Measurements from ENCODE around the gene RBBP8NL. TPM values are rescaled to one million over a fixed set of nuclear protein-coding genes. Genes with fewer than 3 reads are reported as not detected.

RBBP8NL gene, protein sequence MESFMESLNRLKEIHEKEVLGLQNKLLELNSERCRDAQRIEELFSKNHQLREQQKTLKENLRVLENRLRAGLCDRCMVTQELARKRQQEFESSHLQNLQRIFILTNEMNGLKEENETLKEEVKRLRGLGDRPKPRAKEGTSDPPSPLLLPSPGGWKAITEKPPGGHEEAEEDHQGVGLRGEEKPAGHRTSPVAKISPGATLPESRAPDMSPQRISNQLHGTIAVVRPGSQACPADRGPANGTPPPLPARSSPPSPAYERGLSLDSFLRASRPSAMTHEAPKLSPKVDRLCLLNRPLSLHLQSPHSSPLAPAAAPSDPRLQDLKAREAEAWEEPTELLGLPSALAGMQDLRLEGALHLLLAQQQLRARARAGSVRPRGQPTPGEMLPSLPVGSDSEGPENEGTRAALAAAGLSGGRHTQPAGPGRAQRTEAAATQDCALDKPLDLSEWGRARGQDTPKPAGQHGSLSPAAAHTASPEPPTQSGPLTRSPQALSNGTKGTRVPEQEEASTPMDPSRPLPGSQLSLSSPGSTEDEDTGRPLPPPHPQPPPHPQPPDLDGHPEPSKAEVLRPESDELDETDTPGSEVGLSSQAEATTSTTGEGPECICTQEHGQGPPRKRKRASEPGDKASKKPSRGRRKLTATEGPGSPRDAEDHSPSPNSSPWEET
- total RNA-seq, result not detected

DNA sequence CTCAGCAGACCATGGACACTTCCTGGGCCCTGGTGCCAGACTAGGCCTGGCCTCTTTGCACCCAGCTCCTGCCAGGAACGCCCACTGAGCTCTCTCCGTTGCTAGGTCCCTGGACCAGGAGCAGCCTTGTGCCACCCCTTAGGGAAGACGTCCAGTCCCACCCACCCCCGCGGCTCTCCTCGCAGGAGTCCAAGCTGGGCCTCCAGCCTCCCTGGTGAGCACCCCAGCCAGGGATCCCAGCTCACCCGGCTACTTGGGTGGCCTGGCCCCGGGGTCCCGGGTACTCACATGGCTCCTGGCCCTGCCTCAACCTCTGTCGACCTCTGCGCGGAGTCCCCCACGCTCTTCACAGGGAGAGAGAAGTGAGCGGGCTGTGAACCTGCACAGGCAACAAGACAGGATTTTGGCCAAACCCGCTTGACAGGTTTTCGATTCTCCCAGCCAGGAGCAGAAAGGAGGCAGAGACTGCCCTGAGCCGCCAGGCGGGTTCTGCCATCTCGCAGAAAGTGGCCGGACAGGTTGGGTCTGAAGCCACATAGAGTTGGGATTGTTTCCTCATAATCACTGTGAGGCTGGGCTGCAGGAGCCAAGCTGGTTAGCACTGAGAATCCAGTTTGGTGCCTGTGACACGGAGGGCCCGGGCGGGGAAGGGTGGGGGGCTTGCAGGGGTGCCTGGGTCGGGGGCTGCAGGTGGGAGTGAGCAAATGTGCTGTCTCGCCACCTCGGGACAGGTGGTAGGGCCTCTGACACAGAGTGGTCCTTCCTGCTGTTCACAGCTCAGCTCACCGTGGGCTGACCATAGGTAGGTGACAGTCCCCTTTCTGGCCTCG, at the start of gene RBBP8NL:
TSS of gene RBBP8NL (minus strand) at position 368 of the 830 bp plus-strand sequence. CDS start 7,892 bp downstream, outside the sequence.
- CTCF ChIA-PET, result no interaction called here
- Mint-ChIP-seq H3K27ac (no peak within 1 kb of the TSS), H3K27me3 (ENCODE audit: low read depth) (peaks cover 5% of the 10 kb centered on the region), H3K9me3 (no peaks in the 10 kb centered on the region), H3K36me3 (ENCODE audit: low read depth) (no peaks in the 10 kb centered on the region), H3K4me3 (no peak within 1 kb of the TSS), H3K4me1 (ENCODE audit: low read depth) (no peaks in the 10 kb centered on the region)
- intact Hi-C loops (cut with micrococcal nuclease), result no loop called here
- no peak for DNase-seq

DNA sequence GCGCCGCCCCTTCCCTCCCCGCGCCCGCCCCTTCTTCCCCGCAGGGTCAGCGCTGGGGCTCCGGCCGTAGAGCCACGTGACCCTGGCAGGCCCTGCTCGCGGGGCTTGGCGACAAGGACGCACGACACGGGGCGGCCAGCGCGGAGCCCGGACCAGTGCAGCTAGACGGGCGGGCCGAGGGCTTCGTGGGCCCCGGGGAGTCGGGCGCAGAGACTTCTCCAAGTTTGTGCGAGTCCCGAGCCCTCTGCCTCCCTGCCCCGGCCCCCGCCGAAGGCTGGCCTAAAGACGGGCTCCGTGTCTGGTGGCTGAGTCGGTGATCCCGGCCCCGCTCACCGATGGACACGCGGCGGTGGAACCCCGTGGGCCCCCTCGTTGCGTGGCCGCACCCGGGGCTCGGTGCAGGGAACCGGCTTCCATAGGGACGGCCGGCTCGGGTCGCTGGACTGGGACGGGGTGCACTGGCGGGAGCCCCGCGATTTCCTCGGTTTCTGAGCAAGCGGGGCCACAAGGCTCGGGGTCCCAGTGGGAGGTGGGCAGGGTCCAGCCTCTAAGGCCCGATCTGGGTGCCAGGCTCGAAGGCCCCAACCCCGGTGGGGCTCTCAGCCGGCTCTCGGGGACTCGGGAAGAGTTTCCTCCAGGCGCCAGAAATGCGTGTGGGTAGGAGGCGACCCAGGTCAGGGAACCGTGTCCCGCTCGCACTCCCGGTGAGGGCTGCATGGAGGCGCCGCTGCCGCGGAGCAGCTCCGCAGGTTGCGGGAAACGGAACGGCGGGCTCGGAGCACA, 48.9 kb upstream of the RBBP8NL start:
- H3K27ac Mint-ChIP-seq, result no peak overlapping the region
- CTCF ChIA-PET, result no interaction called here
- DNase-seq, result no peak
- no peaks in the 10 kb centered on the region for H3K36me3 Mint-ChIP-seq (ENCODE audit: low read depth)
- H3K9me3 Mint-ChIP-seq, result no peaks in the 10 kb centered on the region
- peaks cover 44% of the 10 kb centered on the region for H3K27me3 Mint-ChIP-seq (ENCODE audit: low read depth)
- intact Hi-C loops (cut with micrococcal nuclease), result no loop called here
- H3K4me1 Mint-ChIP-seq (ENCODE audit: low read depth), result peaks cover 2% of the 10 kb centered on the region
- H3K4me3 Mint-ChIP-seq, result no peak overlapping the region

DNA sequence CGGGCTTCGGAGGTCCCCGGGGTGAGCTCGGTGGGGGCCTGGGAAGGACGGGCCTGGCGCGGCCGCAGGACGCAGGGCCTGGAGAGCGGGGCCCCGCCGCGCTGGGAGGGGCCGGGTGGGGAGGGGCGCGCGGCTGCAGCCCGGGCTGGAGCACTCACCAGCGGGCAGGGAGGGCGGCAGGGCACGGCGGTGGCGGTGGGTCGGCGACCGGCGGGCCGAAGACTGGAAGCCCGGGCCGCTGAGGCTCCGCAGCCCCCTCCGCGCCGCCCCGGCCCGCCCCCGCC, 48.4 kb upstream of the RBBP8NL start, which contains the start of gene GATA5:
TSS of gene GATA5 (minus strand) at position 224 of the 284 bp plus-strand sequence. CDS start 474 bp downstream, outside the sequence.
- H3K27me3 Mint-ChIP-seq (ENCODE audit: low read depth), result peaks cover 44% of the 10 kb centered on the region
- no peak within 1 kb of the TSS for H3K4me3 Mint-ChIP-seq
- H3K27ac Mint-ChIP-seq, result no peak within 1 kb of the TSS
- no peaks in the 10 kb centered on the region for H3K36me3 Mint-ChIP-seq (ENCODE audit: low read depth)
- no peak for DNase-seq
- CTCF ChIA-PET, result no interaction called here
- H3K4me1 Mint-ChIP-seq (ENCODE audit: low read depth), result peaks cover 2% of the 10 kb centered on the region
- no peaks in the 10 kb centered on the region for H3K9me3 Mint-ChIP-seq
- intact Hi-C loops (cut with micrococcal nuclease), result no loop called here

DNA sequence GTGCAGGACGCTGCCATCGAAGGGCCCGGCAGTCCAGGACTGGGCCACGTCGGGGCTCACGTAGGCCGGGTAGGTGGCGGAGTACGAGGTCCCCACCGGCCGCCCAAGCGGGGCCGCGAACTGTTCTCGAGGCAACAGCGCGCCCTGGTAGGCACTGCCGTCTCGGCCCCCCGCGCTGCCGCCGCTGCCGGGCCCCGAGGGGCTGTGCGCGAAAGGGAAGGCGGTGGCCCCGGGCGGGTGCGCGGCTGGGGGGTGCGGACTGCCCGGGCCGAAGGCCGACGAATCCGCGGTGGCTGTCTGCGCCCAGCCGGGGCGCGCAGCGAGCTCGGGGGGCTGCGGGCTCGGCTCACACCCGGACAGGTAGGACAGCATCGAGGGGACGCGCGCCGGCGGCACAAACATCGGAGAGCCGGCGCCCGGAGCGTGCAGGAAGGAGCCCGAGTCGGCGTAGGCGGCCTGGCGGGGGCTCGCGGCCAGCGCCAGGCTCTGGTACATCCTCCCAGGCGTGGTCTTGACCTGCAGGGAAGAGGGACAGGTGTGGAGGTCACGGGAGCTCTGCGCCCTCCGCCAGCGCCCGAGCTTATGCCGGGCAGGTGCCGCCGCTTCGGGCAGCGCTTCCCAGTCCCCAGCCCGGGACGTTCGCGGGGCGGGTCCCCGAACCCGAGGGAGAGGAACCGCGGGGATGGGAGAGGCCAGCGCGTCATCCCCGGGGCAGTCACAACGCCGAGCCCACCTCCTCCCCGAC, 47.9 kb upstream of the RBBP8NL start:
- intact Hi-C loops (cut with micrococcal nuclease), result no loop called here
- CTCF ChIA-PET, result no interaction called here
- Mint-ChIP-seq H3K27ac (no peak overlapping the region), H3K27me3 (ENCODE audit: low read depth) (peaks cover 45% of the 10 kb centered on the region), H3K9me3 (no peaks in the 10 kb centered on the region), H3K4me3 (no peak overlapping the region), H3K4me1 (ENCODE audit: low read depth) (peaks cover 2% of the 10 kb centered on the region), H3K36me3 (ENCODE audit: low read depth) (no peaks in the 10 kb centered on the region)
- DNase-seq, result no peak

DNA sequence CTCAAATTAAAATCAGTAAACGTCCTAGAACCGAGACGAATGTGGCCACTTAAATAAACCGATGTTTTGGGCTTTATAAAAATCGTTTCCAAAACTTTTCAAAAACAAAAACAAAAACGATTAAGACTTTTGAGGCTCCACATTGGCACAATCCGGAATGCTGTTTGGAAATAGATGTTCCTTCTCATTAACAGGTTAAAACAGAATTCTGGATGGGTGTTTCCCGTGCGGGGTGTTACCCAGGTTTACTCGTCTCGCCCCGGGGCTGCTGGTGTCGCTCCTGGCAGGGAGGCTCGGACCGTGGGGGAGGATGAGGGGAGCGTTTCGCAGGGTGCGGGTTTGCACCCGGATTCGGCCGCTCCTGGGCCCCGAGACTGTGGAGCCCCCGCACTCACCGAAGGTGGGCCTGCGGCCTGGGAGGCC, 47.3 kb upstream of the RBBP8NL start:
- Mint-ChIP-seq H3K36me3 (ENCODE audit: low read depth) (no peaks in the 10 kb centered on the region), H3K27ac (no peak overlapping the region), H3K27me3 (ENCODE audit: low read depth) (peaks cover 47% of the 10 kb centered on the region), H3K4me1 (ENCODE audit: low read depth) (peaks cover 2% of the 10 kb centered on the region), H3K9me3 (no peaks in the 10 kb centered on the region), H3K4me3 (no peak overlapping the region)
- CTCF ChIA-PET, result no interaction called here
- intact Hi-C loops (cut with micrococcal nuclease), result no loop called here
- no peak for DNase-seq

DNA sequence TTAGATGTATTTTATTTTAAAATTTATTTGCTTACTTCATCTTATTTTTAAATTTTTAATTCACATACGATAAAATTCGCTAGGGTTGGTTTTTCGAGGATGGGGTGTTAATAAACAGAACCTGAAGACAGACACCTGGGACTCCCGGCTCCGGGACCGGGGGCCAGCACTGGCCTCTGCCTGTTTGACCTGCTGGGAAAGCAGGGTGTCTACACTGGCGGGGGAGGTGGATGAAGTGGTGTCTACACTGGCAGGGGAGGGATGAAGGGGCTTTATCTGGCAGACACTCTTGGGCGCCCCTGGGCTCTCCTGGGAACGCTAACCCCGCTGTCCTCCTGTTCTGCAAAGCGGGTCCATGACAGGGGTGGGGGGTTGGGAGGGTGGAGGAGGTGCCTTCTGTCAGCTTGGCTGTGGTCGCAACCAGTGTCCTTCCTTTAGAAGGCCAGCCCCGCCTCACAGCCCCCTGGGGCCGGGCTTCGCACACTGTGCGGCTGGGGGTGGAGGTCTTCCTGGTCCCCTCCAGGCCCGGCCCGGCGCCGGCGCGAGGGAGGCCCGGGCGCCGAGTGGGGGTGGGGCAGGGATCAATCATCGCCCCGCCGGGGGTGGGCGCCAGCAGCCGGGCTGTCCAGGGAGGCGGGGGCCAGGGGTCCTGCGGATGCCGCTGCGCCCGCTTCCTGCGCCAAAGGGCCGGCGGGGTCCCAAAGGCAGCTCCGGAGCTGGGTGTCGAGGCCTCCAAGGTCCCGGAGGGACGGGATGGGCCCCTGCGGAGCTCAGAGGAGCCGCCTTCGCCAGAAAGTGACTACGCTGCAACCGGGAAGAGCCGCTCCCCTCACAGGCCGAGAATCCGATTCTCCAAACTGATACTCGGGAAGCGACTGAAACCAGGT, 46.6 kb upstream of the RBBP8NL start:
- CTCF ChIA-PET, result no interaction called here
- DNase-seq, result no peak
- peaks cover 44% of the 10 kb centered on the region for H3K27me3 Mint-ChIP-seq (ENCODE audit: low read depth)
- intact Hi-C loops (cut with micrococcal nuclease), result no loop called here
- H3K9me3 Mint-ChIP-seq, result no peaks in the 10 kb centered on the region
- H3K4me1 Mint-ChIP-seq (ENCODE audit: low read depth), result peaks cover 2% of the 10 kb centered on the region
- H3K4me3 Mint-ChIP-seq, result no peak overlapping the region
- H3K27ac Mint-ChIP-seq, result no peak overlapping the region
- H3K36me3 Mint-ChIP-seq (ENCODE audit: low read depth), result no peaks in the 10 kb centered on the region

DNA sequence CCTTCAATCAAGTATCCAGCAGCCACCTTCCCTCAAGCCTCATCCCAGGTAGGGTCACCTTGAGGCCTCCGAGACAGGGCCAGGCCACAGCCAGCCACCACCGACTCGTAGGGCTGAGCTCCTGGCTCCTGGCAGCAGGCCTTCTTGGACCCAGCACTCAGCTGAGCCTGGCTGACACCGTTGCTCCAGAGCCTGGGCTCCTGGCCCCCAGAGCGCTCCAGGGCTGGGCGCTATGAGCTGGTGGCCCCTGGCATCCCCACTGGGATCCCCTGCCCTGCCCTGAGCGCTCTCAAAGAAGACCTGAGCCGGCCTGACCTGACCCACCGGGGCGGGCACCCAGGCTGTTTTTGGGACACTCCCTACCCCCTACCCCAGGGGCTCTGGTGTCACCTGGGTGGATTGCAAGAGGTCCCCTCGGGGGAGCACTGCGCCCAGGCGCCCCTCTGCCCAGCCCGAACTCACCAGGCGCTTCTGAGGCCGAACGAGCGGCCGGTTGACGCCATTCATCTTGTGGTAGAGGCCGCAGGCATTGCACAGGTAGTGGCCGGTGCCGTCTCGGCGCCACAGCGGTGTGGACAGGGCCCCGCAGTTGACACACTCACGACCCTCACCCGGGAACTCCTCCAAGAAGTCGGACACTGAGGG, 45.7 kb upstream of the RBBP8NL start:
- intact Hi-C loops (cut with micrococcal nuclease), result no loop called here
- Mint-ChIP-seq H3K36me3 (ENCODE audit: low read depth) (no peaks in the 10 kb centered on the region), H3K9me3 (no peaks in the 10 kb centered on the region), H3K27me3 (ENCODE audit: low read depth) (peaks cover 35% of the 10 kb centered on the region), H3K27ac (no peak overlapping the region), H3K4me3 (no peak overlapping the region), H3K4me1 (ENCODE audit: low read depth) (peaks cover 2% of the 10 kb centered on the region)
- CTCF ChIA-PET, result no interaction called here
- no peak for DNase-seq

DNA sequence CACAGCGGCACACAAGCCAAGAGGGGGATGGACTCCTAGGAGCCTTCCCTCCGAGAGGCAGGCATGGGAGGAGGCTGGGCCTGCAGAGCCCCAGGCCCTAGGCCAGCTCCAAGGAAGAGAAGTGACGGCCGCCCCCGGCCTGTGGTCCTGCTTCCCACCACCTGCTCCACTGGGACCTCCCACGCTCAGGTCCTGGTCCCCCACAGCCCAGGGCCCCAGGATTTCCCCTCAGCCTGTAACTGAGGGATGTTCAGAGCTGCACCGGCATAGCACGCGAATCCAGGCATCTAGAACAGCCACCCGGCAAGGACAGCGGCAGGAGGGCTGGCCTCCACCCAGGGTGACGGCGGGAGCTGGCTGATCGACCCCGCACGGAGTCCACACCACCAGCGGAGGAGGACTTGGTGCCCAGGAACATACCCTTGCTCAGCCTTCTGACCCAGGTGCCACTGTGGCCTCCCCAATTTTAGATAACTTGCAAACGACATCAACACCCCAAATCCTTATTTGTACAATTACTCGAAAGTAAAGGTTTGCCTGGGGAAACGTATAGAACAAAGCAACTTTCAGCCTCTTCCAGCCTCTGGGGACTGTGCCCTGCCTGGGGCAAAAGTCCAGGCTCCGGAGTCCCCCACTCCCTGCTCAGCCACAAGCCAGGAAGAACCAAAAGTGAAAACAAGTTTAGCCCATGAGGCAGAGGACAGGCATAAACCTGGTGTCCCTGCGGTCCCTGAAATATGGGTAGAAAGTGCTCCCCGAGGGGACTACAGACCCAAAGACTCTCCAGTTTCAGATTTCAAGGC, 45.0 kb upstream of the RBBP8NL start:
- intact Hi-C loops (cut with micrococcal nuclease), result no loop called here
- no peak for DNase-seq
- CTCF ChIA-PET, result no interaction called here
- Mint-ChIP-seq H3K27me3 (ENCODE audit: low read depth) (peaks cover 27% of the 10 kb centered on the region), H3K36me3 (ENCODE audit: low read depth) (no peaks in the 10 kb centered on the region), H3K27ac (no peak overlapping the region), H3K4me1 (ENCODE audit: low read depth) (peaks cover 2% of the 10 kb centered on the region), H3K9me3 (no peaks in the 10 kb centered on the region), H3K4me3 (no peak overlapping the region)

DNA sequence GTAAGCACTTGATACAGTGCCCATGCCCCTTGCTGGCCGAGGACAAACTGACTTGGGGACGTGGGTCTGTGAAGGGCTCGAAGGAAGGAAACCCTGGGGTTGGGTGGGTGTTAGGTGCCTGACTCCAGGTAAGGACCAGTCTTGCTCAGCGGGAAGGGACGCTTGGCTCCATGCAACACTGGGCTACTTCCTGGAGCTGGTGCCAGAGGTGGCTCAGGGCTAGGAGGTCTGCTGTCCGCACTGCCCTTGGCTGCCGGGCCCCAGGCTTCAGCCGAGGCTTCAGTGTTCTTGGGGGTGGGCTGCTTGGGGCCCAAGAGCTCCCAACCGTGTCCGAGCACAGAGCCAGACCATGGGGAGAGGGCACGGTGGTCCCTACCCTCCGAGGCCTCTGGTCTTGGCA, 43.1 kb upstream of the RBBP8NL start:
- CTCF ChIA-PET, result no interaction called here
- no peak for DNase-seq
- intact Hi-C loops (cut with micrococcal nuclease), result no loop called here
- H3K9me3 Mint-ChIP-seq, result no peaks in the 10 kb centered on the region
- peaks cover 21% of the 10 kb centered on the region for H3K27me3 Mint-ChIP-seq (ENCODE audit: low read depth)
- H3K4me3 Mint-ChIP-seq, result no peak overlapping the region
- no peak overlapping the region for H3K27ac Mint-ChIP-seq
- peaks cover 2% of the 10 kb centered on the region for H3K4me1 Mint-ChIP-seq (ENCODE audit: low read depth)
- no peaks in the 10 kb centered on the region for H3K36me3 Mint-ChIP-seq (ENCODE audit: low read depth)

DNA sequence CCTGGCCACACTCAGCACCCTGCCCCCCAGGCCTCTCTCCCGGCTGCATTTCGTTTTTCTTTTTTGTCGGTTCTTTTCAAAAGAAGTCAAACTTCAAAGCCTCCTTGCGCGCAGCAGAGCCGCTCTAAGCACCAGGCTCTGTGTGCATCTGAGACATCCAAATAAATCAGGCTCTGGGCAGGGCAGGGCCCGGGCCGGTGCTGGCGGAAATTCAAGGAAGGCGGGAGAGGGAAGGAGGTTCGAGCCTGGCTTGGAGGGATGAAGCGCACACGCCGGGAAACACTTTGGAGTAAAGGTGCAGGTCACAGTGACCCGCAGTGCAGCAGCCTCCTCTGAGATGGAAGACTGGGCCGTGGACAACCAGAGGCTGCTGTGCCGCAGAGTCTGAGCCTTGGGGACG, 42.7 kb upstream of the RBBP8NL start:
- Mint-ChIP-seq H3K4me3 (no peak overlapping the region), H3K36me3 (ENCODE audit: low read depth) (no peaks in the 10 kb centered on the region), H3K27me3 (ENCODE audit: low read depth) (peaks cover 21% of the 10 kb centered on the region), H3K27ac (no peak overlapping the region), H3K4me1 (ENCODE audit: low read depth) (peaks cover 2% of the 10 kb centered on the region), H3K9me3 (no peaks in the 10 kb centered on the region)
- intact Hi-C loops (cut with micrococcal nuclease), result no loop called here
- CTCF ChIA-PET, result no interaction called here
- DNase-seq, result no peak

Data from activated naive CD4-positive, alpha-beta T cell treated with anti-CD3 and anti-CD28 coated beads for 36 hours (primary cell).